T-cell (primary cell): ENCODE results near the gene PHF13. TPM values are rescaled to one million over a fixed set of nuclear protein-coding genes. Genes with fewer than 3 reads are reported as not detected.

Experiments used
- ATAC-seq, 4 experiments: fragments of 200-7000 bp in 3 of 4; fragments of 150-1000 bp in 1 of 4; cut with Tn5 transposase; replicated peaks in 1 of 4; 1 replicate in 3 of 4; 2 replicates in 1 of 4; pipeline ENCODE4 v1.10.0; 2021; ENCODE audit warnings: moderate library complexity in 3 of 4, mild to moderate bottlenecking in 2 of 4, moderate number of reproducible peaks in 1 of 4
- CTCF ChIA-PET, 2 donors: fragments of 300-600 bp; sonication (Branson Sonifier 250); formaldehyde crosslinking; loops; one replicate each; lab custom pipeline; 2022; ENCODE audit warnings: antibody characterized with exemption in 2 of 2; lab: Charles Lee
- POLR2A ChIA-PET, 2 donors: fragments of 300-600 bp; sonication (Branson Sonifier 250); formaldehyde crosslinking; loops; one replicate each; lab custom pipeline; 2022; ENCODE audit warnings: antibody characterized with exemption in 2 of 2; lab: Charles Lee
- DNase-seq, 35 experiments: peaks; one replicate each; pipeline versions ENCODE4 v3.0.0 to v3.0.0-alpha.2; 2013 to 2023
- H3K27ac ChIP-seq: one replicate; pipeline ENCODE4 v1.5.1; 2013; ENCODE audit warnings: low read length
- H3K27me3 ChIP-seq, 2 experiments: replicated peaks in 1 of 2; 1 replicate in 1 of 2; 2 replicates in 1 of 2; pipeline versions ENCODE4 v1.6.1 to v1.7.0; 2013; ENCODE audit warnings: low read length in 1 of 2, mixed read lengths in 1 of 2; ENCODE audit not compliant: control insufficient read depth in 2 of 2, insufficient read depth in 2 of 2; ENCODE audit errors: extremely low read depth in 1 of 2
- H3K36me3 ChIP-seq, 2 donors: 1 replicate in 1 of 2; 2 replicates in 1 of 2; pipeline versions ENCODE4 v1.6.1 to v1.7.0; 2013; ENCODE audit warnings: low read length in 1 of 2; ENCODE audit not compliant: control insufficient read depth in 2 of 2, insufficient read depth in 1 of 2; ENCODE audit errors: extremely low read depth in 1 of 2
- H3K4me1 ChIP-seq, 2 experiments: 1 replicate in 1 of 2; 2 replicates in 1 of 2; pipeline versions ENCODE4 v1.6.1 to v1.7.0; 2013; ENCODE audit warnings: low read length in 2 of 2, mixed read lengths in 1 of 2; ENCODE audit not compliant: insufficient read depth in 2 of 2, control insufficient read depth in 1 of 2; ENCODE audit errors: extremely low read depth in 1 of 2
- H3K4me3 ChIP-seq, 2 donors: 1 replicate in 1 of 2; 2 replicates in 1 of 2; pipeline versions ENCODE4 v1.5.1 to v1.7.0; 2013; ENCODE audit warnings: mild to moderate bottlenecking in 2 of 2, low read length in 1 of 2, moderate library complexity in 1 of 2; ENCODE audit not compliant: control insufficient read depth in 1 of 2; ENCODE audit errors: extremely low read depth in 1 of 2
- H3K9me3 ChIP-seq: 2 replicates; pipeline ENCODE4 v1.7.0; 2013
- H3K27ac Mint-ChIP-seq, 2 donors: one replicate each; pipeline ENCODE4 v1.8.0; 2020 to 2021; ENCODE audit warnings: mild to moderate bottlenecking in 2 of 2, mixed read lengths in 2 of 2
- H3K27me3 Mint-ChIP-seq, 2 donors: one replicate each; pipeline ENCODE4 v1.8.0; 2021 to 2022; ENCODE audit warnings: mixed read lengths in 2 of 2
- H3K36me3 Mint-ChIP-seq: one replicate; pipeline ENCODE4 v1.8.0; 2021; ENCODE audit warnings: mixed read lengths
- H3K4me1 Mint-ChIP-seq, 3 donors: one replicate each; pipeline ENCODE4 v1.8.0; 2020 to 2022; ENCODE audit warnings: mixed read lengths in 3 of 3, mild to moderate bottlenecking in 1 of 3
- H3K4me3 Mint-ChIP-seq, 3 donors: one replicate each; pipeline ENCODE4 v1.8.0; 2020 to 2022; ENCODE audit warnings: mild to moderate bottlenecking in 3 of 3, mixed read lengths in 3 of 3, moderate library complexity in 3 of 3
- H3K9me3 Mint-ChIP-seq, 3 donors: one replicate each; pipeline ENCODE4 v1.8.0; 2020 to 2022; ENCODE audit warnings: mixed read lengths in 3 of 3
- WGBS: methylation state at CpG from one replicate; pipeline ENCODE4 v1.1.5; 2013; ENCODE audit warnings: missing lambda C conversion rate; ENCODE audit not compliant: insufficient coverage; 5-methylcytosine and 5-hydroxymethylcytosine counted together
- total RNA-seq, 35 experiments: library from RNA in 6 of 35; stranded (reverse) in 6 of 35; fragments of 120-200 nt in 1 of 35; gene quantifications; one replicate each; pipeline versions ENCODE4 v1.2.1 to v1.2.4 and lab custom pipeline; 2013 to 2026

Gene PHF13
- total RNA-seq, 5 donors from 2014 or later (not counting 1 experiment from before 2014, with no cell fraction given), result 6.0 to 12.7 (median 11.9) TPM

GRCh38 chr1:6600410-6601048 lies 13.0 kb upstream of the PHF13 start:
- peaks cover 21% of the 10 kb centered on the region for H3K36me3 Mint-ChIP-seq
- peaks cover 48 to 63% (median 53%) of the 10 kb centered on the region in 3 donors for H3K4me1 Mint-ChIP-seq
- H3K27me3 Mint-ChIP-seq, result no peaks in the 10 kb centered on the region
- WGBS, result 18% methylated on average over 4 of the region's 10 CpGs
- Histone ChIP-seq H3K36me3 (peaks cover 12 to 27% of the 10 kb centered on the region in 2 donors), H3K27ac (peak overlapping the region; percentile 51), H3K4me3 (peak overlapping the region; percentile 79 to 97), H3K9me3 (no peaks in the 10 kb centered on the region), H3K27me3 (no peaks in the 10 kb centered on the region), H3K4me1 (peaks cover 17 to 68% of the 10 kb centered on the region in 2 experiments)
- H3K9me3 Mint-ChIP-seq, result no peaks in the 10 kb centered on the region
- ATAC-seq (peak in 1 of 4 experiments; percentile 2), DNase-seq (no peak)
- peak overlapping the region; percentile 98 to 99 for H3K27ac Mint-ChIP-seq
- H3K4me3 Mint-ChIP-seq, result peak overlapping the region; percentile 96 to 99 (median 99)
- POLR2A ChIA-PET, result no interaction called here
- CTCF ChIA-PET, result interaction anchor here in 1 of 2 donors (0.7 to 2.0 kb wide), 4 partner anchors 20 to 101 kb away, joined by 3 to 10 read pairs (median 4); partner anchors contain the start of genes DNAJC11, NOL9 and ZBTB48

DNA sequence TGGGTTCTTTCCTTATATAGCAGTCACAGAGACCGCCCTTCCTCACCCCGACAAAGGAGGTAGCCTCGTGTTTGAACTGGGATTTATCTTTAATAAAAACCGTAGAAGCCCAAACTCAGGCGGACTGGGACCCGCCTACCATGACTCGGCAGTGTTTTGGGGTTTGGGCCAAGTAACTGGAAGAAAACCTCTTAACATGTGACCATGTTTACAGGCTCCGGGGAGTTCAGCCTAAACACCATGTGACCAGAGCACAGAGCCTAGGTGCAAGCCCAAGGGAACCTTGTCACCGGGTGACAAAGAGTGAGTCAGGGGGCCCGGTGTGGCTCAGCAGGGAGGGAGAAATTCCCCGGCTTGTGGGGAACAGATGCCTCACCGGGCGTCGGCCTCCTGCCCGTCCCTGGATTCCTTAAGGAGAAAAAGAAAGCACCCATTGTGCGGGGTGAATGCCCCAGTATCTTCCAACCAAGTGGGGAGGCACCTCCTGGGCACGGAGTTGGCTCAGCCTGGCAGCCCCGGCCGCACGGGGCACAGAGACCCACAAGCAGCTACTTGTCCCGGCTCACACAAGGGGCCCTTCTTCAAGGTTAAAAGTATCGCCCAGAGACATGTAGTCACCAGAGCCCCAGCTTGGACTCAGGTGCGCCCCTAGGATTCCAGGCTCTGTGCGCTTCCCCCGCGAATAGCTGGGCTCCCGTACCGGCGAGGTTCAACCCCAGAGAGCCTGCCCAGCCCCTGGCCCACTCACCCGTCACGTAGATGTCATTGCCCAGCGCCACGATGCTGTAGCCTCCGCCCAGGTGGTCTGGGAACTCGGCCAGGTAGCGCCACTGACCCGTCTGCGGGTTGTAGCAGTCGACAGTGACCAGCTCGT lies 12.2 kb upstream of the PHF13 start:
- peaks cover 15% of the 10 kb centered on the region for H3K36me3 Mint-ChIP-seq
- H3K27me3 Mint-ChIP-seq, result no peaks in the 10 kb centered on the region
- ATAC-seq, result peak; percentile 41 to 50 (median 46)
- no peaks in the 10 kb centered on the region for H3K27me3 ChIP-seq
- ChIA-PET POLR2A (interaction anchor here in 1 of 2 donors (0.5 kb wide), 1 partner anchor 141 kb away, joined by 3 read pairs; no protein-coding TSS in a partner anchor), CTCF (interaction anchor here in 1 of 2 donors (1.2 to 2.0 kb wide), 2 partner anchors 11 to 21 kb away, joined by 3 to 10 read pairs; partner anchors contain the start of gene ZBTB48)
- peaks cover 41 to 55% (median 45%) of the 10 kb centered on the region in 3 donors for H3K4me1 Mint-ChIP-seq
- under 1% methylated on average over 33 of the region's 40 CpGs for WGBS
- H3K4me3 ChIP-seq, result peak overlapping the region; percentile 79 to 97
- H3K27ac ChIP-seq, result peak overlapping the region; percentile 51
- H3K36me3 ChIP-seq, result peaks cover 9 to 19% of the 10 kb centered on the region in 2 donors
- H3K9me3 ChIP-seq, result no peaks in the 10 kb centered on the region
- no peaks in the 10 kb centered on the region for H3K9me3 Mint-ChIP-seq
- DNase-seq, result peak in 34 of 35 experiments; percentile 34 to 81 (median 54)
- H3K4me3 Mint-ChIP-seq, result peak overlapping the region; percentile 96 to 99 (median 99)
- peaks cover 17 to 63% of the 10 kb centered on the region in 2 experiments for H3K4me1 ChIP-seq
- H3K27ac Mint-ChIP-seq, result peak overlapping the region; percentile 98 to 99

GRCh38 chr1:6601923-6602668 lies 11.4 kb upstream of the PHF13 start:
- H3K4me3 ChIP-seq, result peak overlapping the region; percentile 79 to 97
- DNase-seq, result peak in 7 of 35 experiments; percentile 19 to 52 (median 28)
- Mint-ChIP-seq H3K4me1 (peaks cover 38 to 48% (median 38%) of the 10 kb centered on the region in 3 donors), H3K27ac (peak overlapping the region; percentile 98 to 99), H3K36me3 (peaks cover 12% of the 10 kb centered on the region), H3K9me3 (no peaks in the 10 kb centered on the region), H3K27me3 (no peaks in the 10 kb centered on the region), H3K4me3 (peak overlapping the region; percentile 96 to 99 (median 99))
- H3K9me3 ChIP-seq, result no peaks in the 10 kb centered on the region
- H3K4me1 ChIP-seq, result peaks cover 17 to 54% of the 10 kb centered on the region in 2 experiments
- H3K36me3 ChIP-seq, result peaks cover 1 to 11% of the 10 kb centered on the region in 2 donors
- under 1% methylated on average over 103 of the region's 103 CpGs for WGBS
- H3K27me3 ChIP-seq, result no peaks in the 10 kb centered on the region
- POLR2A ChIA-PET, result no interaction called here
- CTCF ChIA-PET, result interaction anchor here in 1 of 2 donors (1.2 kb wide), 1 partner anchor 10 kb away, joined by 3 read pairs; no protein-coding TSS in a partner anchor
- peak overlapping the region; percentile 51 for H3K27ac ChIP-seq
- ATAC-seq, result peak; percentile 36 to 51 (median 49)

- peak within 1 kb of the TSS; percentile 98 to 99 for H3K27ac Mint-ChIP-seq
- Histone ChIP-seq H3K9me3 (no peaks in the 10 kb centered on the region), H3K4me3 (peak within 1 kb of the TSS; percentile 79 to 97), H3K36me3 (peaks cover 0 to 5% of the 10 kb centered on the region in 2 donors), H3K27ac (peak within 1 kb of the TSS; percentile 82), H3K27me3 (no peaks in the 10 kb centered on the region), H3K4me1 (peaks cover 17 to 48% of the 10 kb centered on the region in 2 experiments)
- H3K4me1 Mint-ChIP-seq, result peaks cover 34 to 42% (median 38%) of the 10 kb centered on the region in 3 donors
- ChIA-PET CTCF (interaction anchor here (0.5 to 1.2 kb wide), 2 partner anchors 18 to 21 kb away, joined by 3 to 4 read pairs; no protein-coding TSS in a partner anchor), POLR2A (interaction anchor here in 1 of 2 donors (0.6 kb wide), 1 partner anchor 114 kb away, joined by 3 read pairs; no protein-coding TSS in a partner anchor)
- ATAC-seq (peak; percentile 63 to 73 (median 70)), DNase-seq (peak; percentile 50 to 89 (median 76))
- H3K36me3 Mint-ChIP-seq, result peaks cover 12% of the 10 kb centered on the region
- H3K9me3 Mint-ChIP-seq, result no peaks in the 10 kb centered on the region
- no peaks in the 10 kb centered on the region for H3K27me3 Mint-ChIP-seq
- peak within 1 kb of the TSS; percentile 96 to 99 (median 99) for H3K4me3 Mint-ChIP-seq
- WGBS, result under 1% methylated on average over 74 of the region's 84 CpGs
Measured at GRCh38 chr1:6602669-6603237, 10.8 kb upstream of the PHF13 start, which contains the start of gene KLHL21. KLHL21 (minus strand) TSS chr1:6602869; CDS start chr1:6602817, 52 bp downstream.

- ATAC-seq (peak; percentile 30 to 58 (median 43)), DNase-seq (peak; percentile 52 to 80 (median 65))
- WGBS, result 2% methylated on average over 23 of the region's 36 CpGs
- Histone ChIP-seq H3K4me1 (peaks cover 17 to 42% of the 10 kb centered on the region in 2 experiments), H3K27ac (peak overlapping the region; percentile 82), H3K9me3 (no peaks in the 10 kb centered on the region), H3K27me3 (no peaks in the 10 kb centered on the region), H3K36me3 (no peaks in the 10 kb centered on the region), H3K4me3 (peak overlapping the region; percentile 70 to 79)
- ChIA-PET POLR2A (interaction anchor here in 1 of 2 donors (0.6 to 0.7 kb wide), 2 partner anchors 9 to 115 kb away, joined by 3 read pairs; no protein-coding TSS in a partner anchor), CTCF (interaction anchor here (0.5 to 1.2 kb wide), 3 partner anchors 14 to 21 kb away, joined by 3 to 4 read pairs (median 3); no protein-coding TSS in a partner anchor)
- peak overlapping the region; percentile 96 to 97 for H3K27ac Mint-ChIP-seq
- H3K4me1 Mint-ChIP-seq, result peaks cover 28 to 40% (median 38%) of the 10 kb centered on the region in 3 donors
- no peaks in the 10 kb centered on the region for H3K9me3 Mint-ChIP-seq
- peaks cover 12% of the 10 kb centered on the region for H3K36me3 Mint-ChIP-seq
- peak overlapping the region; percentile 84 to 99 (median 85) for H3K4me3 Mint-ChIP-seq
- H3K27me3 Mint-ChIP-seq, result no peaks in the 10 kb centered on the region
Measured at GRCh38 chr1:6603238-6603914, 10.2 kb upstream of the PHF13 start.
